ENCODE results near the gene CAMK2N2.

CAMK2N2 gene

DNA sequence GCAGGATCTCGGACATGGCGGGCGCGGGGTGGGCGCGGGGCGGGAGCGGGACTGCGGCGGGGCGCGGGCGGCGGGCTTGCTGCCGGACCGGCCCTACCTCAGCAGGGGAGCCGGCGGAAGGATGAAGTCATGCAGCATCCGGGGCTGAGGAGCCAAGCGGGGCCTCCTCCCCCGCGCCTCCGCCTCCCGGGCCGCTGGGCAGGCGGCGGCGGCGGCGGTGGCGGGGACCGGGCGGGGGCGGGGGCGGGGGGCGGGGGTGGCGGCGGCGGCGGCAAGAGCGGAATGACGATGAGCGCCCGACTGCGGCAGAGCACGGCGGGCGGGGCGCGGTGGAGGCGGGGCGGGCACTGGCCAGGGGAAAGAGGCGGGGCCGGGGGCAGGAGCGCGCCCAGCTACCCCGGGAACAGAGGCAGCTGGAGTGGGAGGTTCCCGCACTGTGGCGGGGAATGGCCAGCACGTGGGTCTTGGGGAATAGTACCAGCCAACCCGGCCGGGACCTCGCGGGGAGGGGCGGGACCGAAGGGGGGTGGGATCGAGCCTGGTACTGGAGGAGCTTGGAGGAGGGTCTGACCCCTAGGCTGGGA, at the start of gene CAMK2N2:
Gene CAMK2N2 (minus strand): TSS at position 284 of the 584 bp plus-strand sequence. CDS start 268 bp downstream, at position 16.
- DNase-seq (ENCODE audit: low read depth): no peak

GRCh38 chr3:184308744-184309143, 47.4 kb upstream of the CAMK2N2 start:
- no peak for DNase-seq (ENCODE audit: low read depth)

- DNase-seq (ENCODE audit: low read depth): no peak
These were observed 46.6 kb upstream of the CAMK2N2 start for GRCh38 chr3:184307915-184308314.

GRCh38 chr3:184306341-184306972, 45.1 kb upstream of the CAMK2N2 start:
- no peak for DNase-seq (ENCODE audit: low read depth)

GRCh38 chr3:184305577-184305976, 44.2 kb upstream of the CAMK2N2 start:
- no peak for DNase-seq (ENCODE audit: low read depth)

GRCh38 chr3:184300378-184300720, 39.0 kb upstream of the CAMK2N2 start:
- DNase-seq (ENCODE audit: low read depth): no peak

GRCh38 chr3:184299488-184300377, 38.4 kb upstream of the CAMK2N2 start:
- DNase-seq (ENCODE audit: low read depth): no peak

DNA sequence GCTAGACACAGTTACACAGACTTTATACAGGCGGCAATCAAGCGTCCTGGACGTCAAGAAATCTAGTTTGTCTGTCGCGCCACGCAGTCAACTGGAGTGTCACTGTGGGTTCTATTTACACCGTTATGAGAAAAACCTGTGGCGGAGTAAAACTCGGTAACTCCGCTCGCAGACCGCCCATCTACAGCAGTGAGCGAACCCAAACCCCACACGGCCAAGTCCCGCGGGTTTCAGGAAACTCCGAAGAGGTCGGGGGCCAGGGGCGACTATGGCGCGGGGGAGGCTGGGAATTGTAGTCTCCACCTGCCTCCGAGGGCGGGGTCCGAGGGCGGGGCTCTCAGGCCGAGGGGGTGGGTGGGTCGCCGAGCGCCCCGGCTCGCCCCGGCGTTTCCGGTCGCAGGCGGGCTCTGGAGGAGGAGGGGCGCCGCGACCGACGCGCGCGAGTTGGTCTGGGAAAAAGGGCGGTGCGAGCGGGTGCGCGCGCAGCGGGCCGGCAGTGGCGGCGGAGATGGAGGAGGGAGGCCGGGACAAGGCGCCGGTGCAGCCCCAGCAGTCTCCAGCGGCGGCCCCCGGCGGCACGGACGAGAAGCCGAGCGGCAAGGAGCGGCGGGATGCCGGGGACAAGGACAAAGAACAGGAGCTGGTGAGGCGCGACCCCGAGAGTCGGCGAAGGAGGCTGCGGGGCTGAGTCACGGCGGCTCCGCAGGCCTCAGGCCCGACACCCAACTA, 37.6 kb upstream of the CAMK2N2 start, which contains the start of gene PSMD2:
Gene PSMD2 (plus strand): TSS at position 483 of the 729 bp plus-strand sequence. CDS start 26 bp downstream, at position 509.
- DNase-seq (ENCODE audit: low read depth): peak; percentile 97

GRCh38 chr3:184296616-184297015, 35.3 kb upstream of the CAMK2N2 start:
- DNase-seq (ENCODE audit: low read depth): no peak

- DNase-seq (ENCODE audit: low read depth): no peak
These were observed 34.4 kb upstream of the CAMK2N2 start for GRCh38 chr3:184295771-184296170.

- no peak for DNase-seq (ENCODE audit: low read depth)
These were observed 30.5 kb upstream of the CAMK2N2 start for GRCh38 chr3:184291738-184292445.

DNA sequence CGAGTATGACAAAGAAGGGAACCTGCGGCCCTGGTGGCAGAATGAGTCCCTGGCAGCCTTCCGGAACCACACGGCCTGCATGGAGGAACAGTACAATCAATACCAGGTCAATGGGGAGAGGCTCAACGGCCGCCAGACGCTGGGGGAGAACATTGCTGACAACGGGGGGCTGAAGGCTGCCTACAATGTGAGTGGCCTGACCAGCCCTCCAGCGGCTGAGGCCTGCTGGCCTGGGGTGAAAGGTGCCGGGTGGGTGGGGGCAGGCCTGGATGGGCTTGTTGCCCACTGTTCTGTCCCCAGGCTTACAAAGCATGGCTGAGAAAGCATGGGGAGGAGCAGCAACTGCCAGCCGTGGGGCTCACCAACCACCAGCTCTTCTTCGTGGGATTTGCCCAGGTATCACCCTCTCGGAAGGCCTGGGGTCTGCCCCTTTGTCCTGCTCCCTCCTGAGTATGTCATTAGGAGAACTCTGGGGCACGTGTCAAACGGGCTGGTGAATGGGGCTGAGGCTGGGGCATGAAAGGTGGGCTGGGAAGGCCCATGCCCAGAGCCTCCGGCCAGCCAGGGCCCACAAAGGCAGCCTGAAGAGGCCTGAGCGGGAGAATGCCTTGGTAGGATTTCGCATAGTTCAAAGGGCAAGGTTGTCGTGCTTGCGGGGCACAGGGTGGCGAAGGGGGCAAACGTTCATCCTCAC, 29.8 kb upstream of the CAMK2N2 start:
- no peak for DNase-seq (ENCODE audit: low read depth)

DNA sequence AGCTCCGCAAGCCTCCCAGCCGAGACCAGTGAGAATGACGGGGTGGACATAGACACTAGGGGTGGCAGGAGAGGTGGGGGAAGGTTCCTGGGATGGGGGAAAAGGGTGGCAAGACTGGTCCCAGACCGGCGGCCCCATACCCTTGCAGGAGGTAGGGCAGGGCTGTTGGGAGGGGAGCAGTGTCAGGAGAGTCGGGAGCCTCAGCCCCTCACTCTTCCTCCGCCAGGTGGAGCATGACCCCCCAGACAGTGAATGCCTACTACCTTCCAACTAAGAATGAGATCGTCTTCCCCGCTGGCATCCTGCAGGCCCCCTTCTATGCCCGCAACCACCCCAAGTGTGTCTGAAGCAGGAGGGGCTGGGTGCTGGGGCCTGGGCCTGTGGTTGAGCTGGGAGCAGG, 29.0 kb upstream of the CAMK2N2 start:
- DNase-seq (ENCODE audit: low read depth): no peak

- peak; percentile 50 for DNase-seq (ENCODE audit: low read depth)
These were observed 28.1 kb upstream of the CAMK2N2 start for GRCh38 chr3:184289426-184289938.

DNA sequence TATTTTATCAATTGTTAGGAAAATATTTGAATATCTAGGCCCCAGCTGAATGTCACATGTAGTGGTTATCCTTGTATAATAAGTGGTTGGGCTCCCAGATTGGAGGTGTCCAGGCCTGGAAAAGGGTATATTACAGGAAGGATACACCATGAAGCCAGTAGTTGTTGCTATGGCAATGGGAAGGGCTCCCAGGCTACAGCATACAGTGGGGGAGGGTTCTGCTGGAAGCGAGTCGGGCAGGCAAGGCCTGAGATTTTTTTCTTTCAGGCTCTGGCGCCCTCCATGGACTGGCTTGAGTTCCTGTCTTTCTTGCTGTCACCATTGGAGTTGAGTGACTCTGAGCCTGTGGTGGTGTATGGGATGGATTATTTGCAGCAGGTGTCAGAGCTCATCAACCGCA, 23.3 kb upstream of the CAMK2N2 start:
- no peak for DNase-seq (ENCODE audit: low read depth)

- no peak for DNase-seq (ENCODE audit: low read depth)
These were observed 22.3 kb upstream of the CAMK2N2 start for GRCh38 chr3:184283681-184284080.

GRCh38 chr3:184282941-184283340, 21.6 kb upstream of the CAMK2N2 start:
- no peak for DNase-seq (ENCODE audit: low read depth)

GRCh38 chr3:184277366-184277765, 16.0 kb upstream of the CAMK2N2 start:
- DNase-seq (ENCODE audit: low read depth): no peak

- DNase-seq (ENCODE audit: low read depth): no peak
These were observed 14.9 kb upstream of the CAMK2N2 start, which contains the start of gene ECE2 for GRCh38 chr3:184275961-184276910. Gene ECE2 (plus strand): TSS chr3:184276022. CDS start chr3:184276154, 132 bp downstream.

GRCh38 chr3:184275381-184275701, 14.0 kb upstream of the CAMK2N2 start:
- DNase-seq (ENCODE audit: low read depth): no peak

All from stimulated activated CD8-positive, alpha-beta memory T cell treated with anti-CD3 and anti-CD28 coated beads, Interleukin-4, amount 100 ng/mL, for 24 hours (primary cell).